Activated CD8-positive, alpha-beta T cell treated with anti-CD3 and anti-CD28 coated beads for 36 hours (primary cell): ENCODE results near the gene MSANTD1. TPM values are rescaled to one million over a fixed set of nuclear protein-coding genes. Genes with fewer than 3 reads are reported as not detected.

Source experiments
- ATAC-seq: fragments of 200-7000 bp; cut with Tn5 transposase; one replicate; pipeline ENCODE4 v1.10.0; 2021; ENCODE audit warnings: mild to moderate bottlenecking, moderate library complexity
- CTCF ChIA-PET: fragments of 350-600 bp; sonication (Branson Sonifier 250); formaldehyde crosslinking; loops from one replicate; lab custom pipeline; 2021; ENCODE audit warnings: antibody characterized with exemption; lab: Charles Lee
- POLR2A ChIA-PET: fragments of 350-600 bp; sonication (Branson Sonifier 250); formaldehyde crosslinking; loops from one replicate; lab custom pipeline; 2021; ENCODE audit warnings: antibody characterized with exemption; lab: Charles Lee
- DNase-seq: peaks from one replicate; pipeline ENCODE4 v3.0.0-alpha.2; 2020
- H3K27ac Mint-ChIP-seq: one replicate; pipeline ENCODE4 v1.8.0; 2021; ENCODE audit warnings: mild to moderate bottlenecking, mixed read lengths
- H3K27me3 Mint-ChIP-seq: one replicate; pipeline ENCODE4 v1.8.0; 2021; ENCODE audit warnings: mixed read lengths
- H3K36me3 Mint-ChIP-seq: one replicate; pipeline ENCODE4 v1.8.0; 2021; ENCODE audit warnings: low read depth, mixed read lengths
- H3K4me1 Mint-ChIP-seq: one replicate; pipeline ENCODE4 v1.8.0; 2021; ENCODE audit warnings: low read depth, mixed read lengths
- H3K4me3 Mint-ChIP-seq: one replicate; pipeline ENCODE4 v1.8.0; 2021; ENCODE audit warnings: mild to moderate bottlenecking, moderate library complexity, mixed read lengths
- H3K9me3 Mint-ChIP-seq: one replicate; pipeline ENCODE4 v1.8.0; 2021; ENCODE audit warnings: mixed read lengths
- intact Hi-C: fragments of 100-400 bp; cut with micrococcal nuclease; formaldehyde crosslinking; loops from one replicate; pipeline ENCODE4 v1.10.0; 2022
- total RNA-seq, 2 experiments: library from RNA; stranded (reverse); gene quantifications; one replicate each; pipeline ENCODE4 v1.2.3, GENCODE V29; 2021
- TF ChIP-seq, protein P1 (sequence below): fragments of 200-600 bp; IDR thresholded peaks from one replicate; pipeline ENCODE4 v1.8.0; 2022; ENCODE audit warnings: antibody characterized with exemption, mild to moderate bottlenecking

Gene MSANTD1
- total RNA-seq, 2 experiments from 2014 or later = 0.43 TPM

DNA sequence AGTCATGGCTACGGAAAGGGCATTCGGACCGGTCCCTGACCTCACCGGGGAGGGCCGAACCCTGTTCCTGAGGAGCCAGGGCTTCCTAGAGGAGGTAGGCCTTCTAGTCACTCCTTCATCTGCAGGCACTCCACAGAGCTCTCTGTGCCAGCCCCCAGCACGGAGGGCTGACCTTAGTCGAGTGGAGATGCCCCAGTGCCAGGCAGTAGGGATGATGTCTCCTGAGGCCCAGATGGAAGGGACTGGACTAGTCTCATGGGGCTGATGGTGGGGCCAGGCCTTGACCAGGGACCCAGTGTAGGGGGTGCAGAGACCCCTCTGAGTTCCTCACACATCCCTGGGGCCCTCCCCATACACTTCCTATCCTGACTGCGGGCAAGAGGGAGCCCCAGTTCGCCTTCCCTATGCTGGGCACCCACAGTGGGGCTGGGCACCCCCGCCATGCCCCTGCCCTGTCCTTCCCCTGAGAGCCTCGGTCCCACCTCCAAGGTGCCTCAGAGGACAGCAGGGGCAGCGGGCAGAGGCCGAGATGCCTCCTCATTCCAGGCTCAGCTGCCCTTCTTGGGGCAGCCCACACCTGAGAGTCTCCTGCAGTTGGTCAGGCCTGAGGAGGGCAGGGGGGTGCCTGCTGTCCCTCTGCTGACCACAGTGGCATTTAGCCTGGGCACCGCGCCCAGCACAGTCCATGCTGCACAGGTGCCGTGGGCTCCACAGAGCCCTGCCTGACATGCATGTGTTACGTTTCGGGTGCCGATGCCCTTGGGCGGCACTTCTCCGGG is 1.4 kb upstream of the MSANTD1 start:
- Mint-ChIP-seq H3K27me3 (no peaks in the 10 kb centered on the region), H3K27ac (no peak overlapping the region), H3K36me3 (no peaks in the 10 kb centered on the region), H3K4me1 (peaks cover 6% of the 10 kb centered on the region), H3K9me3 (no peaks in the 10 kb centered on the region), H3K4me3 (no peak overlapping the region)
- no peak for ATAC-seq
- ChIA-PET CTCF (no interaction called here), POLR2A (no interaction called here)
- DNase-seq = no peak
- intact Hi-C loops = no loop called here
- TF ChIP-seq, protein P1, sequence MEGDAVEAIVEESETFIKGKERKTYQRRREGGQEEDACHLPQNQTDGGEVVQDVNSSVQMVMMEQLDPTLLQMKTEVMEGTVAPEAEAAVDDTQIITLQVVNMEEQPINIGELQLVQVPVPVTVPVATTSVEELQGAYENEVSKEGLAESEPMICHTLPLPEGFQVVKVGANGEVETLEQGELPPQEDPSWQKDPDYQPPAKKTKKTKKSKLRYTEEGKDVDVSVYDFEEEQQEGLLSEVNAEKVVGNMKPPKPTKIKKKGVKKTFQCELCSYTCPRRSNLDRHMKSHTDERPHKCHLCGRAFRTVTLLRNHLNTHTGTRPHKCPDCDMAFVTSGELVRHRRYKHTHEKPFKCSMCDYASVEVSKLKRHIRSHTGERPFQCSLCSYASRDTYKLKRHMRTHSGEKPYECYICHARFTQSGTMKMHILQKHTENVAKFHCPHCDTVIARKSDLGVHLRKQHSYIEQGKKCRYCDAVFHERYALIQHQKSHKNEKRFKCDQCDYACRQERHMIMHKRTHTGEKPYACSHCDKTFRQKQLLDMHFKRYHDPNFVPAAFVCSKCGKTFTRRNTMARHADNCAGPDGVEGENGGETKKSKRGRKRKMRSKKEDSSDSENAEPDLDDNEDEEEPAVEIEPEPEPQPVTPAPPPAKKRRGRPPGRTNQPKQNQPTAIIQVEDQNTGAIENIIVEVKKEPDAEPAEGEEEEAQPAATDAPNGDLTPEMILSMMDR = no peak

- no peaks in the 10 kb centered on the region for H3K36me3 Mint-ChIP-seq
- CTCF ChIA-PET = no interaction called here
- H3K9me3 Mint-ChIP-seq = no peaks in the 10 kb centered on the region
- H3K27ac Mint-ChIP-seq = no peak overlapping the region
- intact Hi-C loops = no loop called here
- TF ChIP-seq, protein P1 = no peak
- ATAC-seq = no peak
- DNase-seq = no peak
- H3K4me1 Mint-ChIP-seq = peaks cover 1% of the 10 kb centered on the region
- POLR2A ChIA-PET = no interaction called here
- no peak overlapping the region for H3K4me3 Mint-ChIP-seq
- no peaks in the 10 kb centered on the region for H3K27me3 Mint-ChIP-seq
Measured at GRCh38 chr4:3248178-3248480, 830 bp upstream of the MSANTD1 start.

DNA sequence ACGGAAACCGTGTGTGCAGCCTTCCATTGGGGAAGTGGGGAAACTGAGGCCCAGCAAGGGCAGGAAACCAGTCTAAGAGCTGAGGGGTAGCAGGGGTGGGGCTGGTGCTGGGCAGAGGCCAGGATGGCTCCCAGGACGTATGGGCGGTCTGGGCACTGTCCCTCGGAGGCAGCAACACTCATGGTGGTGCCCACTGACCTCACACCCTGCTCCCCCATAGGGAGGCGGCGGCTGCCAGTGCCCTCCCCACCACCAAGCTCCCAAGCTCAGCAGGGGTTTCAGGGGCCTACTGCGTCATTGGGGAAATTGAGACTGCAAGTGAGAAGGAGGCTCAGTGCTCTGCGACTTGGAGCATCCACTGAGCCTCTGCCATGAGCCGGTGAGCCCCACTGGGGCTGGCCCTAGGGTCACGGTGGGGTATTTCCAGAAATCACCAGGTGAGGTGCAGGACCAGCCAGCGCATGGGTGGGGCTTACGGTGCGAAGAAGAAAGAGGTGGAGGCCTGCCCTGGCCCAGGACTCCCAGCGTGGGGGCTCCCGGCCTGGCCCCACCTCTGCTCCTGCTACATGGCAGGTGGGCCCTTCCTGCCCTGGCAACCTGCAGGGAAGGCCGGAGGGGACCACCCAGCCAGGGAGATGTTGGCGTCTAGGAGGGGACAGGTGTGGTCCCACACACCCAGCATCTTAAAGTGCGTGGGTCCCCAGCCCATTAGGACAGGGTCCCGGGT is 915 bp downstream of the MSANTD1 start:
- DNase-seq = no peak

DNA sequence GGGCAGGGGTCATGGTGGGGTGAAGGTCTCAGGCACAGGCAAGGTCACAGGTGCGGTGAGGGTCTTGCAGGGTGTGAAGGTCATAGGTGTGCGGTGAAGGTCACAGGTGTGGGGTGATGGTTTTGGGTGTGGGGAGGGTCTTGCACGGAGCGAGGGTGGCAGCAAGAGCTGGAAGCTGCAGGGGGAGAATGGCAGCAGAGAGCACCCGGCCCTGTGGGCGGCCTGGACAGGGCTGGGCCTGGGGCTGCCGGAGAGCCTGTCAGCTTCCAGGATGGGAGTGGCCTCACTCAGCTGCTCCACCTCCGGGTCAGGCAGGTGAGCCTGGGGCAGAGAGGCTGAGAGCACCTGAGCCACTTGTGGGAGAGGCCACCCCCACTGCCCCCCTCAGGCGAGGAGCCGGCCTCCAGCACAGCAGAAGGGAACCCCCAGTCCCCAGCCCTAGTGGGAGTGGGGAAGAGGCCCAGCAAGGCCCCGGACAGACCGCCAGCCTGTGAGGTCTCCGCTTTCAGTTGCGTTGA is 1.5 kb downstream of the MSANTD1 start:
- intact Hi-C loops = no loop called here
- no peak overlapping the region for H3K27ac Mint-ChIP-seq
- no peaks in the 10 kb centered on the region for H3K9me3 Mint-ChIP-seq
- DNase-seq (no peak), ATAC-seq (no peak)
- CTCF ChIA-PET = no interaction called here
- no peaks in the 10 kb centered on the region for H3K4me1 Mint-ChIP-seq
- TF ChIP-seq, protein P1 = no peak
- POLR2A ChIA-PET = no interaction called here
- no peaks in the 10 kb centered on the region for H3K27me3 Mint-ChIP-seq
- H3K4me3 Mint-ChIP-seq = no peak overlapping the region
- no peaks in the 10 kb centered on the region for H3K36me3 Mint-ChIP-seq

More for the DNA sequence above, 915 bp downstream of the MSANTD1 start:
- Mint-ChIP-seq H3K27ac (no peak overlapping the region), H3K27me3 (no peaks in the 10 kb centered on the region), H3K9me3 (no peaks in the 10 kb centered on the region), H3K4me3 (no peak overlapping the region), H3K36me3 (no peaks in the 10 kb centered on the region), H3K4me1 (no peaks in the 10 kb centered on the region)
- intact Hi-C loops = no loop called here
- ChIA-PET POLR2A (no interaction called here), CTCF (no interaction called here)
- TF ChIP-seq, protein P1 = no peak
- ATAC-seq = no peak
